ENCODE results near the gene CRB1. TPM values are rescaled to one million over a fixed set of nuclear protein-coding genes. Genes with fewer than 3 reads are reported as not detected.

The CRB1 gene
- total RNA-seq, 1 donor from 2014 or later, result not detected

- TF ChIP-seq CTCF (IDR thresholded peaks at IDR 0.05; ENCODE audit: unreplicated experiment), result no peak
- Mint-ChIP-seq H3K4me3 (ENCODE audit: low read depth) (no peak overlapping the region), H3K36me3 (ENCODE audit: insufficient read depth) (no peaks in the 10 kb centered on the region), H3K27ac (no peak overlapping the region), H3K27me3 (peaks cover 3% of the 10 kb centered on the region), H3K4me1 (ENCODE audit: low read depth) (peaks cover 5% of the 10 kb centered on the region), H3K9me3 (ENCODE audit: low read depth) (no peaks in the 10 kb centered on the region)
- DNase-seq (ENCODE audit: low spot score, unreplicated experiment), result no peak
Observed at GRCh38 chr1:197305925-197306324, 37.9 kb downstream of the CRB1 start.

GRCh38 chr1:197306381-197307062 lies 38.5 kb downstream of the CRB1 start:
- Mint-ChIP-seq H3K9me3 (ENCODE audit: low read depth) (no peaks in the 10 kb centered on the region), H3K4me3 (ENCODE audit: low read depth) (no peak overlapping the region), H3K4me1 (ENCODE audit: low read depth) (peaks cover 5% of the 10 kb centered on the region), H3K27ac (no peak overlapping the region), H3K36me3 (ENCODE audit: insufficient read depth) (no peaks in the 10 kb centered on the region), H3K27me3 (peaks cover 3% of the 10 kb centered on the region)
- no peak for DNase-seq (ENCODE audit: low spot score, unreplicated experiment)
- no peak for TF ChIP-seq CTCF (IDR thresholded peaks at IDR 0.05; ENCODE audit: unreplicated experiment)

GRCh38 chr1:197307136-197307535 lies 39.1 kb downstream of the CRB1 start:
- Mint-ChIP-seq H3K27me3 (peaks cover 3% of the 10 kb centered on the region), H3K4me1 (ENCODE audit: low read depth) (peaks cover 5% of the 10 kb centered on the region), H3K27ac (no peak overlapping the region), H3K36me3 (ENCODE audit: insufficient read depth) (no peaks in the 10 kb centered on the region), H3K4me3 (ENCODE audit: low read depth) (no peak overlapping the region), H3K9me3 (ENCODE audit: low read depth) (no peaks in the 10 kb centered on the region)
- DNase-seq (ENCODE audit: low spot score, unreplicated experiment), result no peak
- TF ChIP-seq CTCF (IDR thresholded peaks at IDR 0.05; ENCODE audit: unreplicated experiment), result no peak

GRCh38 chr1:197307551-197307950 lies 39.5 kb downstream of the CRB1 start:
- no peaks in the 10 kb centered on the region for H3K9me3 Mint-ChIP-seq (ENCODE audit: low read depth)
- H3K27ac Mint-ChIP-seq, result no peak overlapping the region
- no peaks in the 10 kb centered on the region for H3K36me3 Mint-ChIP-seq (ENCODE audit: insufficient read depth)
- no peak overlapping the region for H3K4me3 Mint-ChIP-seq (ENCODE audit: low read depth)
- peaks cover 5% of the 10 kb centered on the region for H3K4me1 Mint-ChIP-seq (ENCODE audit: low read depth)
- peaks cover 3% of the 10 kb centered on the region for H3K27me3 Mint-ChIP-seq
- DNase-seq (ENCODE audit: low spot score, unreplicated experiment), result no peak
- TF ChIP-seq CTCF (IDR thresholded peaks at IDR 0.05; ENCODE audit: unreplicated experiment), result no peak

GRCh38 chr1:197311081-197311480 lies 43.0 kb downstream of the CRB1 start:
- Mint-ChIP-seq H3K27ac (no peak overlapping the region), H3K27me3 (peaks cover 6% of the 10 kb centered on the region), H3K36me3 (ENCODE audit: insufficient read depth) (no peaks in the 10 kb centered on the region), H3K4me3 (ENCODE audit: low read depth) (no peak overlapping the region), H3K9me3 (ENCODE audit: low read depth) (no peaks in the 10 kb centered on the region), H3K4me1 (ENCODE audit: low read depth) (peaks cover 11% of the 10 kb centered on the region)
- TF ChIP-seq CTCF (IDR thresholded peaks at IDR 0.05; ENCODE audit: unreplicated experiment), result no peak
- no peak for DNase-seq (ENCODE audit: low spot score, unreplicated experiment)

All from progenitor cell of endocrine pancreas (in vitro differentiated cells).